SK-MEL-5 (cell line): Measurements from ENCODE around the gene PDXP. TPM values are rescaled to one million over a fixed set of nuclear protein-coding genes. Genes with fewer than 3 reads are reported as not detected.
"Not testable (repeated sequence)": the region's sequence is repeated elsewhere in the genome, so short reads cannot be mapped to it uniquely, and the experiment has no call there.

Experiments used
- DNase-seq: peaks from one replicate; pipeline ENCODE4 v3.0.0-alpha.2; 2016; ENCODE audit warnings: low read depth, low spot score
- in situ Hi-C: cut with HindIII; loops from 2 replicates; pipeline ENCODE4 v1.10.0; 2016; ENCODE audit warnings: low sequenced_read_pairs, high pct_unique_total_duplicates, low pct_unique_long_range_greater_than_20kb
- polyA plus RNA-seq, 2 experiments: library from polyadenylated mRNA; depleted of rRNA; stranded (reverse); fragments of >200 nt; gene quantifications; 2 replicates each; pipeline ENCODE4 v1.2.3, GENCODE V29; 2015
- total RNA-seq: library from RNA; depleted of rRNA; stranded (reverse); fragments of >200 nt; shearing (Covaris generic); gene quantifications from 2 replicates; pipeline ENCODE4 v1.2.3, GENCODE V29; 2014; rRNA removed

Gene PDXP, protein sequence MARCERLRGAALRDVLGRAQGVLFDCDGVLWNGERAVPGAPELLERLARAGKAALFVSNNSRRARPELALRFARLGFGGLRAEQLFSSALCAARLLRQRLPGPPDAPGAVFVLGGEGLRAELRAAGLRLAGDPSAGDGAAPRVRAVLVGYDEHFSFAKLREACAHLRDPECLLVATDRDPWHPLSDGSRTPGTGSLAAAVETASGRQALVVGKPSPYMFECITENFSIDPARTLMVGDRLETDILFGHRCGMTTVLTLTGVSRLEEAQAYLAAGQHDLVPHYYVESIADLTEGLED
- 61.7 and 64.4 TPM in 2 replicates for total RNA-seq
- 97.0 and 101 TPM in 2 replicates for polyA plus RNA-seq (2015; cell fraction: cytosol; rRNA removed)
- polyA plus RNA-seq (2015; cell fraction: nucleus; rRNA removed), result 9.7 and 13.1 TPM in 2 replicates

DNA sequence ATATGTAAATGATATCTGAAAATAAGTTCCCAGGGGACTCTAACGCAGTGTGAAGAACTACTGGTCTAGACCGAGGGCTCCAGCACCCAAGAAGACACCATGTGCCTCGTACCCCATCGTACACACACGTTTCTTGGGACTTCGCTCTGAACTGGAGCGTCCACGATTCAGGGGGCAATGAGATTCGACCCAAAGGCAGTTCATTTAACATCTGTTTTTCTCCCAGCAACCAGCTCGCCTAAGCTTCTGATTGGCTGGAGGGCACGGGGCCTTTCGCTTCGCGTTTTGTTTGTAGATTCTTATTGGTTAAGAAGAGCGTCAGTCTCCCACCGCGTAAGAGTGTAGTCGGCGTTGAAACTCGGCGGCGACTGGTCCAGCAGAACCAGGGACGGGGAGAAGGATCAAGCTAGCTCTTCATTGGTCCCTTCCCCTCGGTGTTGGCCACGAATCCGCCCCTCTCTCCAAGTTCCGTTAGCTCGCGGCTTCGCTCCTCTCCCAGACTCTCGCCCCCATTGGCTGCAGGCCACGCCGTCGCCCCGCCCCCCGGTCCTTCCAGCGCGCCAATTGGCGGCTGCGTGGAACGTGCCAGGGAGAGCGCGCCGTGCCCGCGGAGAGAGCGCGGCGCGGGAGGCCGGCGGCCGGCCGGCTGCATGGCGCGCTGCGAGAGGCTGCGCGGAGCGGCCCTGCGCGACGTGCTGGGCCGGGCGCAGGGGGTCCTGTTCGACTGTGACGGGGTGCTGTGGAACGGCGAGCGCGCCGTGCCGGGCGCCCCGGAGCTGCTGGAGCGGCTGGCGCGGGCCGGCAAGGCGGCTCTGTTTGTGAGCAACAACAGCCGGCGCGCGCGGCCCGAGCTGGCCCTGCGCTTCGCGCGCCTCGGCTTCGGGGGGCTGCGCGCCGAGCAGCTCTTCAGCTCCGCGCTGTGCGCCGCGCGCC lies at the start of gene PDXP:
Gene PDXP, plus strand, starts transcription at position 591 of the 933 bp plus-strand sequence. Its CDS starts 60 bp downstream, at position 651.
- in situ Hi-C loops, result no loop called here
- DNase-seq, result peak; percentile 100

DNA sequence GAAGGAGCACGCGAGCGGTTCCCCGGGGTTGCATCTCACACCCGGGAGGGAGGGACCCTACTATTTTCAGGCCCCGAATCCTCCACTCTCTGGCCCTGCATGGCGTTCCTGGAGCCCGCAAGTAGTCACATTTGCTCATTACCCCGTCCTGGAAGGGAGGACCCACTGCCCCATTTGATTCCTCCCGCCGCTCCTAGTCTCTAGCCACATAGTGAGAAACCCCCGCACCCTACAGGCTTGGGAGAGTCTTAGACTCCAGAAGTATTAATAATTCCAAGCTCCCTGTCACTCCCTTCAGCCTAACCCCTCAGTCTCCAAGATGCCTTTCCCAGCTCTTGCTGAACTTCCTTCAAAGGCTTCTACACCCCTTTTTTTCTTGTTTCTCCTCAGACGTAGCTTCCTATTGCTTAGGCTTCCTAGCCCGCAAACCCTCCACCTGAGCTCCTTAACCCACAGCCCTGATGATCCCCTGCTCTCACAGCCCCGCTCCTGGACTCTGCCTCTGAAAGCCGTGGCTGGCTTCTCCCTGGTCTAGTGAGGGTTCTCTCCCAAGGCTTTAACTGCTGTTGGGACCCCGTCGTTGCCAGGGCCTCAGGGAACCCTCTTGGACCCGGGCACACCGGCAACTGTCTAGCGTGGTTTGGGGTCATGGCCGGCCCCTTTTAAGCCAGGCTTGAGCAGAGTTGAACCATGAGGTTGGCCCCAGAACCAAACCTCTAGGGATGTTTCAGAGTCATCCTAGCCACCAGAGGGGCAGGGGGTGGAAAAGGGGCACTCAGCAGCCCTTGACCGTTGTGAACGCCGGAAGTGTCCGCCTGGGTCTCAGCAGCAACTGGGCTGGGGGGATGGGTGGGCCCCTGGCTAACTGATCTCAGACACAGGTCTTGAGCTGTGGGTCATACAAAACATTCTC lies 49.0 kb upstream of the PDXP start:
- in situ Hi-C loops, result no loop called here
- no peak for DNase-seq

DNA sequence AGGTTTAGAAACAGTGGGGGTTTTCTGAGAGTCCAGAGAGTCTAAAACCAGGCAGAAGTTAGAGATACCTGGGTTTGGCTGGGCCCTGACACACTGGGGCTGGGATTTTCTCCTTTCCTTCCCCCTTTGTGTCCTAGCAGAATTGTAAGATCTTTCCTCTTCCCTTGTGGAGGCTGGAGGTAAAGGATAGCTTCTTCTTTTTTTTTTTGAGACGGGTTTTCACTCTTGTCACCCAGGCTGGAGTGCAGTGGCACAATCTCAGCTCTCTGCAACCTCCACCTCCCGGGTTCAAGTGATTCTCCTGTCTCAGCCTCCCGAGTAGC lies 48.4 kb upstream of the PDXP start:
- DNase-seq, in situ Hi-C loops: not testable (repeated sequence)

DNA sequence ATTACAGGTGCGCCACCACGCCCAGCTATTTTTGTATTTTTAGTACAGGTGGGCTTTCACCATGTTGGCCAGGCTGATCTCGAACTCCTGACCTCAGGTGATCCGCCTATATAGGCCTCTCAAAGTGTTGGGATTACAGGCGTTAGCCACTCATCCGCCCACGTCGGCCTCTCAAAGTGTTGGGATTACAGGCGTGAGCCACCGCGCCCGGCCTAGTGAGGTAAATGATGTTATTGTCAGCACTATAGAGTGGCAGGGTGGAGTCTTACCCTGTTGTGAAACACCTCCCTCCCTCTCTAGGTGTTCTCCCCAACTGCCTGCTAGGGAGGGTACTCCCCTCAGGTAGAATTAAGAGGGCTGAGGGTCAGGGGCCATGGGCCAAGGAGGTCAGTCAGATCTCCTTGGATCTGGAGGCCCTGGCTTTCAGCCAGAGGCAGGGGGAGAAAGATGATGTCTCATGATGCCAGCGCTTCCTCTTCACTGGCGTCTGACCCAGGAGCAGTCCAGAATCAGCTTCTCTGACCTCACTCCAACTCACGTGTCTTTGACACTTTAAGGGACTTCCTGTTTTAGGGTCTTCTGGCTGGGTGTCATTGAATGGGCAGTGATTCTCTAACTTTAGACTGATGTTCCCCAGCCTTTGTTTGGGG lies 47.9 kb upstream of the PDXP start:
- DNase-seq, result peak; percentile 65
- in situ Hi-C loops, result no loop called here

DNA sequence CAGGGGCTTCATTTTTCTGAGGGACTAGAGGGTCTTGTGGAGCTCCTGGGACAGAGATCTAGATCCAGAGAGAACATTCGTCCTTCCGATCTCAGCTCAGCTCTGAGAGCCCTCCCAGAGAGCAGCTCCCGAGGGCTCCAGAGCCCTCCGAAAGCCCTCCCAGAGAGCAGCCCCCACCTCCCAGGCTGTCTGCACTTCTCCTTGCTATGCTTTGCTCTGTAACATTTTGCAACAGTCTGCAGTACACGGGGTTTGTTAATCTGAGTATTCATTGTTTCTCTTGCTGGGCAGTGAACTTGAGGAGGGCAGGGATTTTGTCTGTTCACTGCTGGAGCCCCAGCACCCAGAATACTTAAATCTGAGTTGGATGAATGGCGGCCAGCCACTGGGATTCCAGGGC lies 47.3 kb upstream of the PDXP start:
- DNase-seq, result peak; percentile 42
- in situ Hi-C loops, result no loop called here

DNA sequence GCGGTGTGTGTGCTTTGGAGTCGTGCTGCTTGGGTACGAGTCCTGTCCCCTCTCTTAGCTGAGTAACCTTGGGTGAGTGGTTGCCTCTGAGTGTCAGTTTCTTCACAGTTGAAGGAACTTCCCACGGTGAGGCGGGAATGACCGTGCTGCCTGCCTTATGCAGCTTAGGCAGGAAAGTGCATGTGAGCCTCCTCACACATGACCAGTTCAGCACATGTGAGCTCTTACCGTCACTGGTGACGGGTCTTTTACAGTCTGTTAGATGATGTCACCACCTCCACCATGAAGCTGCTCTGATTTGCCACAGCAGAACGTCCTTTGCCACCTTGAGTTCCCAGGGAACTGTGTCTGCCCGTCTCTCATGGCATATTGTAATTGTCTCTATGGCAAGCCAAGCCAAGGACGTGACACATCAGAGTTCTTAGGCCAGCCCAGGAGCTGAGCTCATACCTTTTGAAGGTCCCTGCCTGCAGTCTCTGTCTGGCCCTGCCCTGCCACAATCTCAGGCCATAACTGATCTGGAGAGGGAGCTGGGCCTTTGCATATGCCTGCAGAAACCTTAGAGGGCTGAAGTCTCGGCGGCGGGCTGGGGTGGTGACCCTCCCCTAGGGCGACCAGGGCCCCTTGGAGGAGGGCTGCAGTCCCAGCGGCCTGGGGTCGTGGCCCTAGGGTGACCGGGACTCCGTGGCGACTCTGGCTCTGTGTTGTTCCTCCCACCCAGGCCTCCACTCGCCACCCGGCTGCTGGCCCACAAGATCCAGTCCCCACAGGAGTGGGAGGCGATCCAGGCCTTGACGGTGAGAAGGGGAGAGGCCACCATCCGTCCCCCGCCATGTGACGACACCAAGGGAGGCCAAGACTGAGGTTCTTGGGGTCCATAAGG lies 42.1 kb upstream of the PDXP start:
- in situ Hi-C loops, result no loop called here
- no peak for DNase-seq

DNA sequence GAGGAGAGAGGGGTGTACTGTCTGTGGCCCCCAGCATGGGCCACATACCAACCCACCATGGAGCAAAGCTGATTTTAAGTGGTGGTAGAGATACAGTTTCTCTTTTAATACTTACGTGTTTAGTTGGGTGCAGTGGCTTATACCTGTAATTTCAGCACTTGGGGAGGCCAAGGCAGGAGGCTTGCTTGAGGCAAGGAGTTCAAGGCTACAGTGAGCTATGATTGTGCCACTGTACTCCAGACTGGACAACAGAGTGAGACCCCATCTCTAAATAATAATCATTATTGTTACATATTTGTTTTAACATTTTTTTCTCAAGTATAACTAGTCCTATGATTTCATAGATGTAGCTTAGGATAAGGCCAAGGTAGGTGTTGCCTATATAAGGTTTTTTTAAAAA lies 41.1 kb upstream of the PDXP start:
- in situ Hi-C loops, result no loop called here
- DNase-seq, result no peak

DNA sequence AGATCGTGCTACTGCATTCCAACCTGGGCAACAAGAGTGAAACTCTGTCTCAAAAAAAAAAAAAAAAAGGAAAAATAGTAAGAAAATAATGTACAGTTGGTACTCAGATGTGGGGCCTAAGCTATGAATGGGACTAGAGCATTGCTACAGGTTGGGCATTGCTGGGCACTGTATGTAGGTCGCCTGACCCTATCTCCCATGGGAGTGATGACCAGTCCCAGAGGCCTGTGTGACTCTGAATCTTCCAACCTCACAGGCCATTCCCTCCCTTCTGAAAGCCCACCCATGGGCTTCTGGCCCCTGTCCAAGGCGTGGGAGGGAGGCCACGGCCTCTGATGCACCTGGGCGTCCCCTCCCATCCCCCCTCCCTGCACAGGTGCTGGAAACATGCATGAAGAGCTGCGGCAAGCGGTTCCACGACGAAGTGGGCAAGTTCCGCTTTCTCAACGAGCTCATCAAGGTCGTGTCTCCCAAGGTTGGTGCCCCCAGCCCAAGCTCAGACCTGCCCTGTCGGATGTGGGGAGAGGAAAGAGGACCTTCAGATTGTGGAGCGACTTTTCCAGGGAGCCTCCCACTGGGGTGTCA lies 40.4 kb upstream of the PDXP start:
- DNase-seq, result no peak
- in situ Hi-C loops, result no loop called here

DNA sequence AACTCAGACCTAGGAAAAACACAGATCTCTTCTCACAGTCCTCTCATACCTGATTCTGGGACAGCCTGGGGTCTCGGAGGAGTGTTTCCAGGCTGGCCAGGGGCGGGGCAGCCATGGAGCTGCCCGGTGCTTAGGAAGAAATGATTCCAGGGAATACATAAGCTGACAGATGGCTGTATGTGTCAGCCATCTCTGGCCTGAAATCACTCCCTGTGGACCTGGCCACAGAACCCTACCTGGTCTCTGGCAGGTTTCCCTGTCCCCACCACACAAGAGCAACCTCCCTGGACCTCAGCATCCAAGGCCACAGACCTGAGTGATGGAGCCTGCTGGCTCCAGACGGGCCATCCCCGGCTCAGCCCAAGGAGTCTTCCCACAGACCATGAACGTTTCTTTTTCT lies 39.8 kb upstream of the PDXP start:
- DNase-seq, result no peak
- in situ Hi-C loops, result no loop called here

DNA sequence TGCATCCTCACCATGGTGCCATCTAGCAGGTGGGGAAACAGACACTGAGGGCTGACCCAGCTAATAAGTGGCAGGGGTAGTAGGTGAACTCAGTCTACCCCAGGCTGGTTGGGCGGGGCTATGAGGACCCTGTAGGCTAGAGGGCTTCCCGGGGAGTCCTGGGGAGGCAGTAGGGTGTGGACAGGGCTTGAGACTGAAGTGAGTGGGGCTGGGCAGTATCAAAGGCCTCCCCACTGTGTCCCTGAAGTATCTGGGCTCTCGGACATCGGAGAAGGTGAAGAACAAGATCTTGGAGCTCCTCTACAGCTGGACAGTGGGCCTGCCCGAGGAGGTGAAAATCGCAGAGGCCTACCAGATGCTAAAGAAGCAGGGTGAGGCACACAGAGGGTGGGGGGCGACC lies 38.5 kb upstream of the PDXP start:
- no peak for DNase-seq
- in situ Hi-C loops, result no loop called here

DNA sequence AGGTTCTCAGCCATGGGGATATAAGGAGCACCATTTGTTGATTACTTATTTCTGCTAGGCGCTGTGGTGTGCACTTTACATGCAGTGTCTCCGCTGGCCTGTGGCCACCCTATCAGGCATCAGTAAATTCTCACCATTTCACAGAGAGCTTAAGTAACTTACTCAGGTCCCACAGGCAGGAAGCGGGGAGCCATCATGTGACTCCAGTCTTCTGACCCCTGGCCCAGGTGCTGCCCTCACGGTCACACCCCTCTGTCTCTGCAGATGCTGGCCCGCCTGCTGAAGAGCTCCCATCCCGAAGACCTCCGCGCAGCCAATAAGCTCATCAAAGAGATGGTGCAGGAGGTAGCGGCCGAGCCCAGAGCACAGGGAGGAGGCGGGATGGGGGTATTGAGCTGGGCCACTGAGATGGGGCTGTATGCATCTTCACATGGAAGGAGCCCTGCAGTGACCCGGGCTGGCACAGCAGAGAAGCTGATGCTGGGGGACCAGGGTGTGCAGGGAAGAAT lies 37.1 kb upstream of the PDXP start:
- DNase-seq, result no peak
- in situ Hi-C loops, result no loop called here

DNA sequence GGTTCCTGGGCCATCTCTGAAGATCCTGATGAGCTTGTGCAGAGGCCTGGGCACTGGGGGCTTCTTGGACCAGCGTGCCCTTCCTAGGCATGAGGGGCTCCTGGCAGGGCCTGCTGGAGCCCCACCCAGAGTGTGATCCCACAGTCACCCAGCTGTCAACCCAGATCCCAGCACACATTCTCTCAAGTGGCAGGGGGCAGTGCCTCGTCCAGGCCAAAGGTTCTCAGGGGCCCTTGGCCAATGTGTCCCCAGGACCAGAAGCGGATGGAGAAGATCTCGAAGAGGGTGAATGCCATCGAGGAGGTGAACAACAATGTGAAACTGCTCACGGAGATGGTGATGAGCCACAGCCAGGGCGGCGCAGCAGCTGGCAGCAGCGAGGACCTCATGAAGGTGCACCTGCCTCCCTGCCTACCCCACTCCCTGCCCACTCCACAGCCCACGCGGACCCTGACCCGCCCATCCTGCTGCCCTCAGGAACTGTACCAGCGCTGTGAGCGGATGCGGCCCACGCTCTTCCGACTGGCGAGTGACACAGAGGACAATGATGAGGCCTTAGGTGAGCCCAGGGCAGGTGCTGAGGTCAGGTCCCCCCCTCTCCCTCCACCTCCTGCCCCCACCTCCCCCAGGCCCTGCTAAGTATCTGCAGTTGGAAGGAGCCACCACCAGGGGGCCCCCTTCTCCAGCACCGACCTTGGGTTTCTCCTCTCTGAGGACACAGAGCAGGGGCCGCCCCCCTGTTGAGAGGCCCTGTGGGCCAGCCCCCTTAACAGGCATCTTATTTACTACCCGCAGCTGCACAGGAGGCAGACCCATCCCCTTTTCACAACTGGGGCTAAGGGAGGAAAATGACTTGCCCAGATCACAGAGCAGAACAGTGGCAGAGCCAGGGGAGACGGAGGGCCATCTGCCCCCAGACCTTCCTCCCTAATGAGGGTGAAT lies 35.2 kb upstream of the PDXP start:
- DNase-seq, result peak; percentile 69
- in situ Hi-C loops, result no loop called here

DNA sequence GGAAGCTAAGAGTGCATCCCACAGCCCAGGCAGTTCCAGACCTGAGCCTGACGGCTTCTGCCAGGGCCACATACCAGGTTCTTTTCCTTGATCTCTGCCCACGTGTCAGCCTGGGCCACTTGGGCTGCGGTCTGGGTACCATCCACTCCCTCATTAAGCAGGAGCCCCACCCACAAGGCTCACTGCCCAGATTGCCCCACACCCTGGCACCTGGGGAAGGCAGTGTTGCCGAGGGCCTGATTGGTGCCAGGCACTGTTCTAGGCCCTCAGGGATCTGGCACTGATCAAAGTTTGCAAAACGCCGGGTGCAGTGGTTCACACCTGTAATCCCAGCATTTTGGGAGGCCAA lies 34.5 kb upstream of the PDXP start:
- DNase-seq, result no peak
- in situ Hi-C loops, result no loop called here

DNA sequence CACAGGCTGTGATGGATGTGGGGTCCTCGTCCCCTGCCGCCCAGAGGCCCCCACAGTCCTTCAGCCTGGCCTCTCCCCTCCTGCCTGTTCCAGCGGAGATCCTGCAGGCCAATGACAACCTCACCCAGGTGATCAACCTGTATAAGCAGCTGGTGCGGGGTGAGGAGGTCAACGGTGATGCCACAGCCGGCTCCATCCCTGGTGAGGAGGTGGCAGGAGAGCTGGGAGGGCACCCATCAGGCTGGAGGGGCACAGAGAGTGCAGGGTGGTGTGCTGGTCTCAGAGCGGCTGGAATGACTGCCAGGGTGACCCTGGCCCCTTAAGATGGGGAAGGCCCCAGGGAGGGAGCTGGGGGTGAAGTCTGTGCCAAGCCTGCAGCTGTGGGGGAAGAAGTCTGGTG lies 33.6 kb upstream of the PDXP start:
- DNase-seq, result no peak
- in situ Hi-C loops, result no loop called here

DNA sequence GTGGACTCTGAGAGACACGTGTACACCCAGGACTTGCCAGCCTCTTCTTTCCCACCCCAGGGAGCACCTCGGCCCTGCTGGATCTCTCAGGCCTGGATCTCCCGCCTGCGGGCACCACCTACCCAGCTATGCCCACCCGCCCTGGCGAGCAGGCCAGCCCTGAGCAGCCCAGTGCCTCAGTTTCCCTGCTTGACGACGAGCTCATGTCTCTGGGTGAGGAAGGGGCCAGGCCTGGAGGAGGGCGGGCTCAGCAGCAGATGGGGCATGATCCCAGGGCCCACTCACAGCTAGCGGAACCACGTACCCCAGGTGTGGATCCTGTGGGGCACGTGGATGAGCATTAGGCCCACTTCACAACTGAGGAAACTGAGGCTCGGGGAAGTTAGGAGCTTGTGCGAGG lies 32.8 kb upstream of the PDXP start:
- in situ Hi-C loops, result no loop called here
- no peak for DNase-seq
